ENCODE results near the gene ACOXL. TPM values are rescaled to one million over a fixed set of nuclear protein-coding genes. Genes with fewer than 3 reads are reported as not detected.

ACOXL gene
- total and polyA plus RNA-seq, 2 of the 8 experiments (the other 6 are each of a cell fraction or from before 2014, with no cell fraction given), result 11.4 to 20.6 TPM

GRCh38 chr2:111139637-111140317, 407.4 kb downstream of the ACOXL start:
- no peak overlapping the region for H2BK120ac ChIP-seq (replicated peaks; ENCODE audit: low read depth, low read length)
- no peak overlapping the region for H4K5ac ChIP-seq (ENCODE audit: insufficient read length, low read depth, low read length)
- no peak overlapping the region for H2AK5ac ChIP-seq (ENCODE audit: low read depth, low read length)
- CTCF ChIA-PET (ENCODE audit: partially characterized antibody), result interaction anchor here (1.0 kb wide), 1 partner anchor 55 kb away, joined by 3 read pairs; no protein-coding TSS in a partner anchor
- H4K91ac ChIP-seq (replicated peaks; ENCODE audit: insufficient read length, low read length), result no peak overlapping the region
- no peaks in the 10 kb centered on the region for H3K9me3 ChIP-seq (ENCODE audit: insufficient read depth in 2 of 2, low read depth in 1 of 2, low read length in 1 of 2)
- DNase-seq (ENCODE audit: low read depth in 1 of 2, low spot score in 2 of 2) (no peak), FAIRE-seq (no peak)
- H3K4me2 ChIP-seq (ENCODE audit: insufficient read depth in 1 of 2, low read depth in 2 of 2, low read length in 2 of 2), result no peak overlapping the region
- H2BK5ac ChIP-seq (ENCODE audit: low read depth, low read length), result no peak overlapping the region
- TF ChIP-seq BRCA1 (IDR thresholded peaks at IDR 0.05; ENCODE audit: low read depth, low read length) (no peak), RXRA (IDR thresholded peaks at IDR 0.05; ENCODE audit: insufficient read depth, low read depth, low read length) (no peak), TBP (IDR thresholded peaks at IDR 0.05; ENCODE audit: low read depth, low read length) (no peak), MAX (IDR thresholded peaks at IDR 0.05) (no peak), CHD2 (IDR thresholded peaks at IDR 0.05; ENCODE audit: low read length) (no peak)
- H3K4me1 ChIP-seq (replicated peaks in 1 of 4; ENCODE audit: control insufficient read depth in 3 of 4, insufficient read depth in 4 of 4, low read length in 3 of 4), result peaks cover 0 to 5% (median 0%) of the 10 kb centered on the region in 4 experiments; a peak in 2 of 7 replicates
- H3K27ac ChIP-seq (ENCODE audit: low read depth, low read length), result no peak overlapping the region
- H4K8ac ChIP-seq (ENCODE audit: extremely low read depth, insufficient read depth, low read length), result no peak overlapping the region; the same call in 1 of the 2 replicates
- H2BK12ac ChIP-seq (ENCODE audit: low read depth, low read length), result no peak overlapping the region
- 86% methylated on average over 12 of the region's 12 CpGs; no CpG with 5 or more reads in 1 of the 2 experiments for WGBS, 2 experiments (ENCODE audit: extremely low coverage in 1 of 2, insufficient coverage in 1 of 2, insufficient read length in 1 of 2, insufficient replicate concordance in 2 of 2, low coverage in 1 of 2, low lambda C conversion rate in 2 of 2, missing lambda C conversion rate in 1 of 2)
- H3K14ac ChIP-seq (ENCODE audit: insufficient read length), result no peak overlapping the region
- POLR2A ChIA-PET (ENCODE audit: partially characterized antibody), result interaction anchor here (0.5 to 1.2 kb wide), 2 partner anchors 12 to 106 kb away, joined by 3 read pairs; no protein-coding TSS in a partner anchor
- no peak overlapping the region for H3K4me3 ChIP-seq (ENCODE audit: extremely low read depth in 1 of 4, insufficient read depth in 2 of 4, low read depth in 3 of 4, low read length in 4 of 4)
- H4K20me1 ChIP-seq (replicated peaks in 1 of 2; ENCODE audit: control insufficient read depth in 1 of 2, insufficient read depth in 2 of 2, low read length in 2 of 2), result peaks cover 8 to 25% of the 10 kb centered on the region in 2 experiments
- H3K27me3 ChIP-seq (replicated peaks in 1 of 4; ENCODE audit: control insufficient read depth in 3 of 4, extremely low read depth in 1 of 4, insufficient read depth in 3 of 4, low read length in 3 of 4), result no peaks in the 10 kb centered on the region
- H2BK20ac ChIP-seq (ENCODE audit: low read length), result no peak overlapping the region
- H2BK15ac ChIP-seq (ENCODE audit: low read length), result no peak overlapping the region
- H3K18ac ChIP-seq (ENCODE audit: extremely low read depth, low read length), result no peak overlapping the region
- no peak overlapping the region for H2AFZ ChIP-seq (ENCODE audit: low read length)
- no peak overlapping the region for H3K4ac ChIP-seq (replicated peaks; ENCODE audit: insufficient read length, low read depth, low read length)
- H3K56ac ChIP-seq (replicated peaks; ENCODE audit: insufficient read length, low read depth, low read length), result no peak overlapping the region
- H3K9ac ChIP-seq (replicated peaks in 1 of 4; ENCODE audit: extremely low read depth in 1 of 4, low read depth in 3 of 4, low read length in 3 of 4), result no peak overlapping the region
- peaks cover 5 to 58% of the 10 kb centered on the region in 2 experiments; a peak in 2 of 4 replicates for H3K79me2 ChIP-seq (ENCODE audit: control insufficient read depth in 1 of 2, insufficient read depth in 2 of 2, low read length in 2 of 2)
- H3K36me3 ChIP-seq (ENCODE audit: control insufficient read depth in 2 of 4, insufficient read depth in 4 of 4, low read length in 3 of 4), result peaks cover 0 to 27% (median 8%) of the 10 kb centered on the region in 4 experiments; a peak in 4 of 8 replicates
- no peaks in the 10 kb centered on the region for H3K23me2 ChIP-seq (ENCODE audit: low read depth, low read length)
- H3K23ac ChIP-seq (ENCODE audit: insufficient read length), result no peak overlapping the region
- peaks cover 19% of the 10 kb centered on the region for H3K79me1 ChIP-seq (ENCODE audit: low read depth, low read length)
